ENCODE data around the gene LYRM2.
A peak's percentile ranks its signal among the peaks of the same experiment; 100 is the strongest.
"Not testable (repeated sequence)": the region's sequence is repeated elsewhere in the genome, so short reads cannot be mapped to it uniquely, and the experiment has no call there.

Gene LYRM2

DNA sequence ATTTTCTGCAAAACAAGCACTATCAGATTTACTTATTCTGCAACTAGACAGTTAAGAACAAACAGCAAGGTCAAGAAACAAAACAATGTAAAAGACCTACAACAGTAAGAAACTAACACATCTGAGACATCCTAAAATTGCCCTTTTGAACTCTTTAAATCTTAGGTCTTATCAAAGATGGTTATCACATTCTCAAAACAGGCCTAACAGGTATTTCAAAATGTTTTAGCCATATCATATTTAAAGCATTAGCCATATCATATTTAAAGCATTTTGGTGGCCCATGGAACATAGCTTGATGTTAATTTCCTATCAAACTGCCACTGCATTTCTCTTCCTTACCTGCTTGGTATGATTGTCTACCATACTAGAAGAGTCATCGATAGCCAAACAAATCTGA, 11.1 kb upstream of the LYRM2 start:
- no peak for DNase-seq (ENCODE audit: low read depth in 2 of 2)

GRCh38 chr6:89644864-89645263, 6.3 kb upstream of the LYRM2 start:
- no peak for DNase-seq (ENCODE audit: low read depth in 2 of 2)

GRCh38 chr6:89643406-89643805, 4.9 kb upstream of the LYRM2 start:
- DNase-seq (ENCODE audit: low read depth in 2 of 2) = no peak

DNA sequence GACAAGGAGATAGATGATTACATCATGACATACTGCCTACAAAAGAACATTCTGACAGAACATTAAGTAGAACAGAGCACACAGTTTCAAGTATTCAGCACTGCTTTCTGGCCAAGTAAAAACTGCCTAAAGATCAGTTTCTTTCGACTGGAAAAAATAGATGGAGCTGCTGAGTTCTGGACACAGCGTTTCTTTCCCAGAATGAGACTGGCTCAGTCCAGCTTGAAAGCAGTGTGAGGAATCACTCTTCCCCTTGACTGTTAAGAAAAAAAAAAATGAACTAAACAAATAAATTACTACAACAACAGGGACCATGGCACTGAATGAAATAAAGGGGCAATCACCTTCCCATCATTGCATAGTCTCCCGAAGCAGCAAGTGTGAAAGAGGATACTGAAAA, 4.4 kb upstream of the LYRM2 start:
- no peak for DNase-seq (ENCODE audit: low read depth in 2 of 2)

DNA sequence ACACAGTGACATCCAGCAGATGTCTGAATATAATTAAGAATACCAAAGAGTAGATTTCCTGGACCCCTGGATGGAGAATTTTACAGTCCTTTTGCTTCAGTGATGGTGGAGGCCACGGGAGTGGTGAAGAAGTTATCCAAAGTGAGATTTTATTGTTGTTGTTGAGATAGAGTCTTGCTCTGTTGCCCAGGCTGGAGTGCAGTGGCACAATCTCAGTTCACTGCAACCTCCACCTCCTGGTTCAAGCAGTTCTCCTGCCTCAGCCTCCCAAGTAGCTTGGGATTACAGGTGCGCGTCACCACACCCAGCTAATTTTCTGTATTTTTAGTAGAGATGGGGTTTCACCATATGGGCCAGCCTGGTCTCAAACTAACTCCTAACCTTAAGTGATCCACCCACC, 3.0 kb upstream of the LYRM2 start:
- DNase-seq (ENCODE audit: low read depth in 2 of 2) = not testable (repeated sequence)

GRCh38 chr6:89640804-89641203, 2.3 kb upstream of the LYRM2 start:
- no peak for DNase-seq (ENCODE audit: low read depth in 2 of 2)

GRCh38 chr6:89637960-89638319, 607 bp downstream of the LYRM2 start:
- no peak for DNase-seq (ENCODE audit: low read depth in 2 of 2)

- DNase-seq (ENCODE audit: low read depth in 2 of 2) = not testable (repeated sequence)
These were observed 2.1 kb downstream of the LYRM2 start for GRCh38 chr6:89636412-89636811.

GRCh38 chr6:89630488-89630887, 8.1 kb downstream of the LYRM2 start:
- no peak for DNase-seq (ENCODE audit: low read depth in 2 of 2)

DNA sequence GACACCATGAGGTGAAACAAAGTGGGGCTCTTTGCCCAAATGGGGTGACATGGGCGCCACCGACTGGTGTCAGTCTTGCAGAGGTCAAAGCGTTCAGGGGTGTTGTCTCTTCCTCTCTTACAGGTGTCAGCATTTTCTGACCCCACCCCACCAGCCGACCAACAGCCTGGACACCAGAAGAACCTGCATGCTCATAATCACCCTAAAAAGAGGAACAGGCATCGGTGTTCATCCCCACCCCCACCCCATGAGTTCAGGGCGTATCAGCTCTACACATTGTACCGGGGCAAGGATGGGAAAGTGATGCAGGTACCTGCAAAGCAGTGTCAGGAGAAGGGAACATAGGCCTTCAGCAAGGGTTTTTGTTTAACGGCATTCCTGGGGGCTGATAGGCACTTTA, 14.8 kb downstream of the LYRM2 start:
- no peak for DNase-seq (ENCODE audit: low read depth in 2 of 2)

- DNase-seq (ENCODE audit: low read depth in 2 of 2) = no peak
These were observed 19.0 kb downstream of the LYRM2 start for GRCh38 chr6:89619567-89619966.

GRCh38 chr6:89618026-89618425, 20.5 kb downstream of the LYRM2 start:
- no peak for DNase-seq (ENCODE audit: low read depth in 2 of 2)

DNA sequence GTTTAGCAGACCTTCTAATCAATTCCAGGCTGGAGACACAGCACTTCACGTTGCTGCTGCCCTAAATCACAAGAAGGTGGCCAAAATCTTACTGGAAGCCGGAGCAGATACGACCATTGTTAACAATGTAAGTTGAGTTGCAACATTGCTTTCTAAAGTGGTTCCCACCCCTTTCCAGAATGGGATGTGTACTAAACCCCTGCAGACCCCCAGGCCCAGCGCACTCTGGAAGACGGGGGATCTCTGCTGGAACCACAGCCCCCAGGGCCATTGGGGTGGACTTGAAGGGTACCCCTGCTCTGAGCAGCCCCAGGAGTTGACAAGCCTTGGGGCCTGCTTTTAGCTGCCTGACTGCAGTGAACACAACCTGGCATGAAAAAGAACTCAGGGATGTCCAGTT, 22.0 kb downstream of the LYRM2 start:
- no peak for DNase-seq (ENCODE audit: low read depth in 2 of 2)

DNA sequence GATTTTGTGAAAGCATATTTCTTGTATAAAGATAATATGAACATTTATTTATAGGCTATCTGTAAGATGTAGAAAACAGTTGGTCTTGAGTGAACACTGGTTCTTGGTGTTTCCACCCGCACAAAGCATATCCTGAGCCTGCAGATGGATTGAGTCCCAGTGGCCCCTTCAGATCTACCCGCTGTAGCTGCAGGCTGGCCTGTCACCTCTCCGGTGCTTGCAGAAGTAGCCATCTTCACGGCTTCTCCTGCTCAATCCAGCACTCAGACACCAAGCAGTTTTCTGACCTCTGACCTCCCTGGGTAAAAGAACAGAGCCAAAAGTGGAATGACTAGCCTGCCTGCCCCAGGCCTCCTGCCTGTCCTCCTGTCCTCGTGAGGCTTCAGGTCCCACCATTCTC, 22.7 kb downstream of the LYRM2 start:
- no peak for DNase-seq (ENCODE audit: low read depth in 2 of 2)

- no peak for DNase-seq (ENCODE audit: low read depth in 2 of 2)
These were observed 24.8 kb downstream of the LYRM2 start for GRCh38 chr6:89613790-89614189.

DNA sequence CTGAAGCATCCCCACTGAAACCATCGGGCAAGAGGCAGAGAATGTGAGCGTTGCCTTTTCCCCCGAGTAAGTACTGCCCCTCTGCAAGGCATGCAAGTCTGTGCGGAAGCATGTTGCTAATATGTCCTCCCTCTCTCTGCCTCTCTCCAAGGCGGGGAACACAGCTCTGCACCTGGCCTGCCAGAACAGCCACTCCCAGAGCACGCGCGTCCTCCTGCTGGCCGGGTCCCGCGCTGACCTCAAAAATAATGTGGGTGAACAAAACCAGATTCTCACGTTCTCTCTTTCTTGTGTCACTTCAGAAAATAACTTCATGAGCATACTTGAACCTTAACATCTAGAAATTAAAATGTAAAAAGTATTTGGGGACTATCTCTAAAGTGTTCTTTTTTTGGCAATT, 26.4 kb downstream of the LYRM2 start:
- no peak for DNase-seq (ENCODE audit: low read depth in 2 of 2)

DNA sequence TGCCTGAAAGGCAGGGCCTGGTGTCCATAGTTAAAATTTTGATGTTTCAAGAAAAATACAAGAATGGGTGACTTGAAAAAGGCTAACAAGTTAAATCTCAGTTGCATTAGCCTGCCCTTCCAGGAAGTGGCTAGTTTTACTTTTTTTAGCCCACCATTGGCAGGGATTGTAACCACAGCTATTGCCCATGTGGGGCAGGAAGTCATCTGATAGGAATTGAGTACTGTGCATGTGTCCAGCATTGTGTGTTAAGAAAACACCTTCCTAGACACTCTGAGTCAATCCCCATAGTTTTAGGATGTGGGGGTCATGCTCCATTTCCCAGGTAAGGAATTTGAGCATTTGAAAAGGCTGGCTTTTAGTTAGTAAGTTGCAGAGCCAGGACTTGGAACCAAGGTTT, 26.9 kb downstream of the LYRM2 start:
- DNase-seq (ENCODE audit: low read depth in 2 of 2) = no peak

DNA sequence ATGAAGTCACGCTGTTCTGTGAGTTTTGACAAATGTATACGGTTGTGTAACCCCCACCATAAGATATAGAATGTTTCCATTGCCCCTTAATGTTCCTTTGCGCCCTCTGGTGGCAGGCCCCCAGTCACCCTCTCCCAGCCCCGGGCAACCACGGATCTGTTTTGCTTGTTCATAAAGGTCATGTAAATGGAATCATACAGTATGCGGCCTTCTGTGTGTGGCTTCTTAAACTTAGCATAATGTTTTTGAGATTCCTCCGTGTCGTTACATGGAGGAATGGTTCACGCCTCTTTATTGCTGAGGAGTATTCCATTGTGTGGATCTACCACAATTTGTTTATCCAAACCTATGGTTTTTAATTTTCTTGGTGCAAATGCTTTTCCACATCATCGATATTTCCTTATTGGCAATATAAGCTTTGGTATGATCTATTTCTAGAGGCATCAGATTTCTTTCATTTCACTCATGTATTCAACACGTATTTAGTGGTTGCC, 28.4 kb downstream of the LYRM2 start:
- DNase-seq (ENCODE audit: low read depth in 2 of 2) = peak; percentile 64 to 73

DNA sequence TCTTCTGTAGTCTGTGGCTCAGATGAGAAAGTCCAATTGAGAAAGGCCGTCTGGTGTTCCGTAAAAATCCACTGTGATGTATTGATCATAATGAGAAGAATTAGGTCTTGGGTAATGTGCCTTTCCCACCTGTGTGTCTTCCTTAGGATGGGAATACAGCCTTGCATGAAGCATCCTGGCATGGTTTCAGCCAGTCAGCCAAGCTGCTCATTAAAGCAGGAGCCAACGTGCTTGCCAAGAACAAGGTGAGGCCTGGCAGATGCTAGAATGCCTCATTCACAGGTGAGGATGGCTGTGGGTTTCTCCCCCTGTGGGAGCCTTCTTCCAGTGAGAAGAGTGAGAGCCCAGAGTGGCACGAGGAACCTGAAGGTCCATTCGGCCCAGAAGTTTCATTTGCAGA, 32.7 kb downstream of the LYRM2 start:
- no peak for DNase-seq (ENCODE audit: low read depth in 2 of 2)

DNA sequence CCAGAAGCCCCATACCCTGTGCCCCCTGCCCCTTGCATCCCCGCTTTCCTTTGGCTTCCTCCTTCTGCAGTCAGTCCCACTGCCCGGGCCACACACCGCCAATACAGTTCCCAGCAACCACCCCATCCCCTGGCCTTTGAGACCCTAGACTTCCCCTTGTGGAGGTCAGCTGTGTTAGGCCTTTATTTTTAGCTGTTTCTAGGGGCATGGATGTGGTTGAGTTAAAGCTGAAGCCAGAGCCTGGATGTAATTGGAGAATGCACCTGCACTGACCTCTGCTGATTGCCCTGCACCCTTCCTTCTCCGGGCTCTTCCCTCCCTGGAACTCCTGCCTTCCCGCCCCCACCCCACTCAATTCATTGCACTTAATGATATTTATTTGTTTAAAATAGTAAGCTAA, 33.9 kb downstream of the LYRM2 start:
- DNase-seq (ENCODE audit: low read depth in 2 of 2) = no peak

GRCh38 chr6:89602166-89602565, 36.4 kb downstream of the LYRM2 start:
- no peak for DNase-seq (ENCODE audit: low read depth in 2 of 2)

DNA sequence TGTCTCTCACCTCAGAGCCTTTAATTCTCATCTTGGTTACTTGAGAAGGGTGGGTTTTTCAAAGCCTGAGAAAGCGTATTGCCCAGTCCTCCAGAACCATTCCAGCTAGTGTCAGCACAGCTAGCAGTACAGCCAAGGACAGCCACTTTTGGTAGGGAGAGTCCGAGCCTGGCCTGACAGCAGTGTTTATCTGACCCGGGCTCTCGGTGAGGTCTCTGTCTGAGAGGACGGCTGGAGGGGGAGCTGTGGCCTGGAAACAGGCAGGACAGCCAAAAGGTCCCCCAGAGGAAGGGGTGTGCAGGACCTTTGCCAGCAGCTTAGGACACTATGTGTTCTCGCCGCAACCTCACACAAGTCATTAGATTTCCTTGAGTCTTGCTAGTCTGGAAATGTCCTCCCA, 38.8 kb downstream of the LYRM2 start:
- DNase-seq (ENCODE audit: low read depth in 2 of 2) = no peak

GRCh38 chr6:89597988-89598387, 40.6 kb downstream of the LYRM2 start:
- no peak for DNase-seq (ENCODE audit: low read depth in 2 of 2)

DNA sequence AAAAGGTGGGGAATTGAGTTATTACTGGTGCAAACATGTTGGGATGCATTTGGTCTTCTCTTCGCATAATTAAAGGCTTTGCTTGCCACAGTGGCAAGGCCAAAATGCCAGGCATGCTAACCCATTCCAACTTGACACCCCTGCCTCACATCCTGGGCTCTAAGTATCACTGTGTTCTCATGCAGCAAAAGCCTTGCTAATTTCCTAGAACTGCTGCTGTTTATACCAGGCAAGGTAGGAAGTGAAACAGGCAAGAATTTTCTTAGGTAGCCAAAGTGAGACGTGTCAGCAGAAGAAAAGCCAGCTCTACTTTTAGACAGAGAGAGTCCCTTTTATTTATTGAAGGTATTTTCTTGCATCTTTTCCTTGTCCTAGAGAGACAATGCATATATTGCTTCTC, 41.2 kb downstream of the LYRM2 start:
- DNase-seq (ENCODE audit: low read depth in 2 of 2) = no peak

GRCh38 chr6:89596484-89596883, 42.1 kb downstream of the LYRM2 start:
- DNase-seq (ENCODE audit: low read depth in 2 of 2) = no peak
